ENCODE measurements around the gene NELL1. TPM values are rescaled to one million over a fixed set of nuclear protein-coding genes. Genes with fewer than 3 reads are reported as not detected.

NELL1 gene
- total RNA-seq, 4 donors from 2014 or later, result not detected

DNA sequence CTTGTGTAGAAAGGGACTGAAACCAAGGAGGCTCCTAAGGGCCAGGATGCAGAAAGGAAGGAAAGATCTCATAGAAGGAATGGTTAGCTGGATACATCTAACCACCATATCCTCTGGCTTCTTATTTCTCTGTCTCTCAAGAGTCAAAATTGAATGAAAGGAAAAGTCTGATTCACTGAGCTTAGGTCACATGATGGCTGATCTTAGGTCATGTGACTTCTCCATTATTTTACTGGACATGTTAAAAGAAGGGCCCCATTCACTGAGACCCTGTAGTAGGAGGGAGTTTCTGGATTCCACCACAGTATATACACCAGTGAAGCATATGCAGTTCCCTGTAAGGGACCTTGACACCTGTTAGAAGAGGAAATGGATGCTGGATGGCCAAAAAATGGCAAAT is 516.6 kb downstream of the NELL1 start:
- intact Hi-C loops (cut with DNase I), result no loop called here

DNA sequence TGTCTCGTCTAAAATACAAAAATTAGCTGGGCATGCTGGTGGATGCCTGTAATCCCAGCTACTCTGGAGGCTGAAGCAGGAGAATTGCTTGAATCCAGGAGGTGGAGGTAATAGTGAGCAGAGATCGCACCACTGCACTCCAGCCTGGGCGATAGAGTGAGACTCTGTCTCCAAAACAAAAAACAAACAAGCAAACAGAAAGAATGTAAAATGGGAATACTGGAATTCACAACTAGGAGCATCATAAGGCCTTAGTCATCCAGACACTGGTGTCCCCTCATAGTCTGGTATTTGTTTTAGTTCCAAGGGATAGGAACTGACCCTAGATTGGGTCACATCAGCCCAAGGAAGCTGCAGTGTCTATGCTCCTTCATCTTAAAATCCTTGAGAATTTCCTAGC is 520.8 kb downstream of the NELL1 start:
- no peak for DNase-seq
- H3K36me3 ChIP-seq, result no peaks in the 10 kb centered on the region
- H3K9me3 ChIP-seq, result no peaks in the 10 kb centered on the region
- no peak overlapping the region for H3K4me3 ChIP-seq (replicated peaks in 1 of 3)
- 88 to 89% methylated on average over 3 of the region's 3 CpGs for WGBS, 2 donors
- TF ChIP-seq, protein P1, sequence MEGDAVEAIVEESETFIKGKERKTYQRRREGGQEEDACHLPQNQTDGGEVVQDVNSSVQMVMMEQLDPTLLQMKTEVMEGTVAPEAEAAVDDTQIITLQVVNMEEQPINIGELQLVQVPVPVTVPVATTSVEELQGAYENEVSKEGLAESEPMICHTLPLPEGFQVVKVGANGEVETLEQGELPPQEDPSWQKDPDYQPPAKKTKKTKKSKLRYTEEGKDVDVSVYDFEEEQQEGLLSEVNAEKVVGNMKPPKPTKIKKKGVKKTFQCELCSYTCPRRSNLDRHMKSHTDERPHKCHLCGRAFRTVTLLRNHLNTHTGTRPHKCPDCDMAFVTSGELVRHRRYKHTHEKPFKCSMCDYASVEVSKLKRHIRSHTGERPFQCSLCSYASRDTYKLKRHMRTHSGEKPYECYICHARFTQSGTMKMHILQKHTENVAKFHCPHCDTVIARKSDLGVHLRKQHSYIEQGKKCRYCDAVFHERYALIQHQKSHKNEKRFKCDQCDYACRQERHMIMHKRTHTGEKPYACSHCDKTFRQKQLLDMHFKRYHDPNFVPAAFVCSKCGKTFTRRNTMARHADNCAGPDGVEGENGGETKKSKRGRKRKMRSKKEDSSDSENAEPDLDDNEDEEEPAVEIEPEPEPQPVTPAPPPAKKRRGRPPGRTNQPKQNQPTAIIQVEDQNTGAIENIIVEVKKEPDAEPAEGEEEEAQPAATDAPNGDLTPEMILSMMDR (IDR thresholded peaks at IDR 0.05), result no peak
- no peak for TF ChIP-seq POLR2A (IDR thresholded peaks at IDR 0.05)
- intact Hi-C loops (cut with DNase I), result no loop called here
- H3K27ac ChIP-seq, result no peak overlapping the region
- no peaks in the 10 kb centered on the region for H3K27me3 ChIP-seq
- no peaks in the 10 kb centered on the region for H3K4me1 ChIP-seq

More for the DNA sequence above, 516.6 kb downstream of the NELL1 start:
- H3K27me3 ChIP-seq, result no peaks in the 10 kb centered on the region
- no peaks in the 10 kb centered on the region for H3K36me3 ChIP-seq
- no peak overlapping the region for H3K4me3 ChIP-seq (replicated peaks in 1 of 3)
- TF ChIP-seq, protein P1 (IDR thresholded peaks at IDR 0.05), result no peak
- TF ChIP-seq POLR2A (IDR thresholded peaks at IDR 0.05), result no peak
- H3K27ac ChIP-seq, result no peak overlapping the region
- H3K9me3 ChIP-seq, result no peaks in the 10 kb centered on the region
- no peak for DNase-seq
- no peaks in the 10 kb centered on the region for H3K4me1 ChIP-seq

DNA sequence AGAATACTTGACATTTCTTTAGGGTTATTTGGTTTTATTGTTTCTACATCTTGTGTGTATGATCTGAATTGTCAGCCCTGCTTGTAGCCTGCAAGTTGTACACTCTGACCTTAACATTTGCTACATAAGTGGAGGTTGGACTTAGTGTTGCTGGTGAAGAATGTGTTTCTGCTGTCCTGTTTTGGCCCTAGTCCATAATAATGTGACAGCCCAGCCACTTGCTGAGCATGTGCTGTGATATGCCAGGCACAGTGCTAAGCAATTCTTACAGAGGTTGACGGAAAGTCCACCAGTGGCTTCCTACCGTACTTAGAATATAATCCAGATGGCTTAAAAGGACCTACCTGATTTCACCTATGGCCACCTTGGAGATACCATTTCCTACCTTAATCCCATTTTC is 526.6 kb downstream of the NELL1 start:
- WGBS, 2 donors, result 50 to 53% methylated on average over 2 of the region's 2 CpGs
- no peak for DNase-seq
- no peaks in the 10 kb centered on the region for H3K9me3 ChIP-seq
- TF ChIP-seq, protein P1 (IDR thresholded peaks at IDR 0.05), result no peak
- no peak for TF ChIP-seq POLR2A (IDR thresholded peaks at IDR 0.05)
- no peak overlapping the region for H3K4me3 ChIP-seq (replicated peaks in 1 of 3)
- H3K27me3 ChIP-seq, result no peaks in the 10 kb centered on the region
- intact Hi-C loops (cut with DNase I), result no loop called here
- no peaks in the 10 kb centered on the region for H3K36me3 ChIP-seq
- no peaks in the 10 kb centered on the region for H3K4me1 ChIP-seq
- no peak overlapping the region for H3K27ac ChIP-seq

DNA sequence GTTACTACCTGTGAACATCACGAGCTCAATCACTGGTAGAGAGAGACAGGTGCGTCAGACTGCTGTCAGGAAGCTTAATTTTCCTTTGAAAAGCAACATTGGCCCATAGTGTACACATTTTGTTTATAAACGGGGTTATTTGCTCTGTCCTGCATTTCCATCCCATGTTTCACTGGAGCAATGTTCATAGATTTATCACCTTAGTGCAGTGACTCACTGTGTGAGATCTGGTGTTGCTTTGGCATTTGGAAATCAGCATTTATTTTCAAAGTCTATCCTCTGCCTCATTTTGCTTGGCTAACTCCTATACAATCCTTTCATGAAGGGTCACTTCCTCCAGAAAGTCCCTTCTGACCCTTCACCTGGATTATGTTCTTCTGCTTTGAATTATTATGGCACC is 529.1 kb downstream of the NELL1 start:
- intact Hi-C loops (cut with DNase I), result no loop called here
- no peak for TF ChIP-seq POLR2A (IDR thresholded peaks at IDR 0.05)
- TF ChIP-seq, protein P1 (IDR thresholded peaks at IDR 0.05), result no peak
- DNase-seq, result no peak
- 75 to 91% methylated on average over 3 of the region's 3 CpGs for WGBS, 2 donors
- H3K27ac ChIP-seq, result no peak overlapping the region
- no peaks in the 10 kb centered on the region for H3K4me1 ChIP-seq
- no peaks in the 10 kb centered on the region for H3K27me3 ChIP-seq
- H3K4me3 ChIP-seq (replicated peaks in 1 of 3), result no peak overlapping the region
- H3K9me3 ChIP-seq, result no peaks in the 10 kb centered on the region
- no peaks in the 10 kb centered on the region for H3K36me3 ChIP-seq

DNA sequence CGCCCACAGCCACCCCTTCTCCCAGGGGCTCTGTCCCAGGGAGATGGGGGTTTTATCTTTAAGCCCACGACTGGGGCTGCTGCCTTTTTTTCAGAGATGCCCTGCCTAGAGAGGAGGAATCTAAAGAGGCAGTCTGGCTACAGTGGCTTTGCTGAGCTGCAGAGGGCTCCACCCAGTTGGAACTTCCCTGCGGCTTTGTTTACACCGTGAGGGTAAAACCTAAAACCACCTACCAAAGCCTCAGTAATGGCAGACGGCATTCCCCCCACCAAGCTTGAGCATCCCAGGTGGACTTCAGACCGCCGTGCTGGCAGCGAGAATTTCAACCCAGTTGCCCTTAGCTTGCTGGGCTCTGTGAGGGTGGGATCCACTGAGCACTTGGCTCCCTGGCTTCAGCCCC is 535.8 kb downstream of the NELL1 start:
- intact Hi-C loops (cut with DNase I), result no loop called here
- H3K9me3 ChIP-seq, result no peaks in the 10 kb centered on the region
- DNase-seq, result no peak
- H3K4me3 ChIP-seq (replicated peaks in 1 of 3), result no peak overlapping the region
- TF ChIP-seq, protein P1 (IDR thresholded peaks at IDR 0.05), result no peak
- TF ChIP-seq POLR2A (IDR thresholded peaks at IDR 0.05), result no peak
- WGBS, 2 donors, result 61 to 81% methylated on average over 3 to 8 of the region's 8 CpGs
- no peak overlapping the region for H3K27ac ChIP-seq
- H3K27me3 ChIP-seq, result no peaks in the 10 kb centered on the region
- H3K4me1 ChIP-seq, result no peaks in the 10 kb centered on the region
- no peaks in the 10 kb centered on the region for H3K36me3 ChIP-seq
